Testis (tissue), 3 donors: ENCODE data around the gene FBXL17. TPM values are rescaled to one million over a fixed set of nuclear protein-coding genes. Genes with fewer than 3 reads are reported as not detected.

ENCODE experiments used
- DNase-seq: peaks from one replicate; pipeline ENCODE4 v3.0.0-alpha.2; 2019
- H3K27ac ChIP-seq, 2 donors: fragments of 200-600 bp; sonication (generic); one replicate each; pipeline ENCODE4 v1.5.1; 2019
- H3K27me3 ChIP-seq: fragments of 200-600 bp; sonication (generic); one replicate; pipeline ENCODE4 v1.5.1; 2019
- H3K36me3 ChIP-seq: fragments of 200-600 bp; sonication (generic); one replicate; pipeline ENCODE4 v1.5.1; 2017; ENCODE audit warnings: low read depth; ENCODE audit errors: missing control alignments
- H3K4me1 ChIP-seq: fragments of 200-600 bp; sonication (generic); one replicate; pipeline ENCODE4 v1.5.1; 2019
- H3K4me3 ChIP-seq, 2 donors: fragments of 200-600 bp; sonication (generic); one replicate each; pipeline ENCODE4 v1.5.1; 2017 to 2019
- H3K9me3 ChIP-seq: fragments of 200-600 bp; sonication (generic); one replicate; pipeline ENCODE4 v1.5.1; 2017
- POLR2A ChIP-seq: fragments of 450-650 bp; IDR thresholded peaks from one replicate; pipeline ENCODE4 v1.6.1; 2017; ENCODE audit warnings: antibody characterized with exemption, mild to moderate bottlenecking, moderate library complexity
- WGBS, 2 donors: methylation state at CpG; one replicate each; pipeline ENCODE4 v1.1.5; 2018; 5-methylcytosine and 5-hydroxymethylcytosine counted together
- intact Hi-C: fragments of 100-400 bp; cut with DNase I; formaldehyde crosslinking; loops from one replicate; pipeline ENCODE4 v1.15.1; 2023; ENCODE audit warnings: low total_unique reads
- polyA plus RNA-seq: library from polyadenylated mRNA; stranded (reverse); fragments of 350-450 nt; fragmentation: Illumina TruSeq; extraction: RNeasy Lipid Tissue Mini Kit (QIAGEN cat#74804); gene quantifications from one replicate; pipeline ENCODE4 v1.2.3, GENCODE V29; 2014; ENCODE audit warnings: low read depth, low replicate concordance; ENCODE audit not compliant: insufficient read depth
- total RNA-seq, 2 donors: library from RNA; depleted of rRNA; stranded (reverse); fragments of >200 nt; gene quantifications; one replicate each; pipeline ENCODE4 v1.2.3, GENCODE V29; 2016
- TF ChIP-seq, protein P1 (sequence below), 3 experiments: fragments of 450-650 bp in 2 of 3; fragments of 200-600 bp in 1 of 3; sonication (generic) in 1 of 3; IDR thresholded peaks; one replicate each; pipeline ENCODE4 v1.5.1; 2016 to 2019; ENCODE audit warnings: antibody characterized with exemption in 3 of 3, mild to moderate bottlenecking in 2 of 3, moderate library complexity in 1 of 3

The FBXL17 gene
- total and polyA plus RNA-seq, 3 donors from 2014 or later, result 20.7 to 25.1 (median 22.6) TPM

DNA sequence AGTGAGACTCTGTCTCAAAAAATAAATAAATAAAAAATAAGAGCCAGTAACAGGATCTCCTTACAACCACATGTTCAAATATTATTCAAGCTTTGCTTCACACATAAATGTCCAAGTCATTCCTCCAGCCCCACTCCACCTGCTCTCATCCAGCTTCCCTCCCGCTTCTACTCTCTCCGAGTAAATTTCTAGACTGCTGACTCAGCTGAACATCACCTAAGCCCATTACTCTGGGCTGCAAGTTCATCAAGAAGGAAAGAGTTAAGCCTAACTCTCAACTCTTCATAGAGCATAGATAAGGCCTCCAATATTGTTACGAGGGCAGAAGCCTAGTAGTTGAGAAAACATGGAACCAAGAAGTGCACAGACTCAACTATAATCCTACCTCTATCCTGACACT is 300.2 kb downstream of the FBXL17 start:
- TF ChIP-seq POLR2A, result no peak
- TF ChIP-seq, protein P1, sequence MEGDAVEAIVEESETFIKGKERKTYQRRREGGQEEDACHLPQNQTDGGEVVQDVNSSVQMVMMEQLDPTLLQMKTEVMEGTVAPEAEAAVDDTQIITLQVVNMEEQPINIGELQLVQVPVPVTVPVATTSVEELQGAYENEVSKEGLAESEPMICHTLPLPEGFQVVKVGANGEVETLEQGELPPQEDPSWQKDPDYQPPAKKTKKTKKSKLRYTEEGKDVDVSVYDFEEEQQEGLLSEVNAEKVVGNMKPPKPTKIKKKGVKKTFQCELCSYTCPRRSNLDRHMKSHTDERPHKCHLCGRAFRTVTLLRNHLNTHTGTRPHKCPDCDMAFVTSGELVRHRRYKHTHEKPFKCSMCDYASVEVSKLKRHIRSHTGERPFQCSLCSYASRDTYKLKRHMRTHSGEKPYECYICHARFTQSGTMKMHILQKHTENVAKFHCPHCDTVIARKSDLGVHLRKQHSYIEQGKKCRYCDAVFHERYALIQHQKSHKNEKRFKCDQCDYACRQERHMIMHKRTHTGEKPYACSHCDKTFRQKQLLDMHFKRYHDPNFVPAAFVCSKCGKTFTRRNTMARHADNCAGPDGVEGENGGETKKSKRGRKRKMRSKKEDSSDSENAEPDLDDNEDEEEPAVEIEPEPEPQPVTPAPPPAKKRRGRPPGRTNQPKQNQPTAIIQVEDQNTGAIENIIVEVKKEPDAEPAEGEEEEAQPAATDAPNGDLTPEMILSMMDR (IDR thresholded peaks at IDR 0.05), result no peak
- Histone ChIP-seq H3K27ac (no peak overlapping the region), H3K27me3 (no peaks in the 10 kb centered on the region), H3K9me3 (no peaks in the 10 kb centered on the region), H3K4me1 (no peaks in the 10 kb centered on the region), H3K36me3 (no peaks in the 10 kb centered on the region), H3K4me3 (no peak overlapping the region)
- DNase-seq, result no peak
- 78 to 79% methylated on average over 3 of the region's 3 CpGs for WGBS, 2 donors
- intact Hi-C loops, result no loop called here

GRCh38 chr5:108079753-108080152 is 302.1 kb downstream of the FBXL17 start:
- no peak for DNase-seq
- intact Hi-C loops, result no loop called here
- Histone ChIP-seq H3K27ac (no peak overlapping the region), H3K4me1 (no peaks in the 10 kb centered on the region), H3K4me3 (no peak overlapping the region), H3K9me3 (no peaks in the 10 kb centered on the region), H3K36me3 (no peaks in the 10 kb centered on the region), H3K27me3 (no peaks in the 10 kb centered on the region)
- no peak for TF ChIP-seq POLR2A
- TF ChIP-seq, protein P1 (IDR thresholded peaks at IDR 0.05), result no peak

DNA sequence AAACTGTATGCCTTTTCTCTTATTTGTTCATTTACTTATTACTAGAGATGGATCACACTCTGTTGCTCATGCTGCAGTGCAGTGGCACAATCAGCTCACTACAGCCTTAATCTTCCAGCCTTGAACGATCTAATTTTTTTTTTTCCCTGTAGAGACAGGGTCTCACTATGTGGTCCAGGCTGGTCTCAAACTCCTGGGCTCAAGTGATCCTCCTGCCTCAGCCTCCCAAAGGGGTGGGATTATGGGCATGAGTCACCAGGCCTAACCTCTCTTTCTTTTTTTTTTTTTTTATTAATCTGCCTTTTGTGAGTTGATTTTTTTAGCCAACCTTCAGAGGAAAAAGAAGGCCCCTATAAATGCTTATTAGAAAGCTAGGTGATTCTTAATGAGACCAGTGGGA is 303.0 kb downstream of the FBXL17 start:
- intact Hi-C loops, result no loop called here
- WGBS, 2 donors, result 88 to 100% methylated on average over 1 of the region's 1 CpG
- H3K4me3 ChIP-seq, result no peak overlapping the region
- no peaks in the 10 kb centered on the region for H3K4me1 ChIP-seq
- H3K36me3 ChIP-seq, result no peaks in the 10 kb centered on the region
- TF ChIP-seq POLR2A, result no peak
- TF ChIP-seq, protein P1 (IDR thresholded peaks at IDR 0.05), result no peak
- no peaks in the 10 kb centered on the region for H3K9me3 ChIP-seq
- H3K27me3 ChIP-seq, result no peaks in the 10 kb centered on the region
- H3K27ac ChIP-seq, result no peak overlapping the region
- no peak for DNase-seq

GRCh38 chr5:108078345-108078744 is 303.6 kb downstream of the FBXL17 start:
- H3K4me3 ChIP-seq, result no peak overlapping the region
- H3K9me3 ChIP-seq, result no peaks in the 10 kb centered on the region
- WGBS, 2 donors, result 93 to 94% methylated on average over 3 of the region's 3 CpGs

GRCh38 chr5:108074626-108075025 is 307.3 kb downstream of the FBXL17 start:
- no peaks in the 10 kb centered on the region for H3K27me3 ChIP-seq
- WGBS, 2 donors, result 96 to 97% methylated on average over 2 of the region's 2 CpGs
- no peaks in the 10 kb centered on the region for H3K9me3 ChIP-seq
- DNase-seq, result no peak
- no peaks in the 10 kb centered on the region for H3K4me1 ChIP-seq
- no peak overlapping the region for H3K27ac ChIP-seq
- H3K36me3 ChIP-seq, result no peaks in the 10 kb centered on the region
- intact Hi-C loops, result no loop called here
- H3K4me3 ChIP-seq, result no peak overlapping the region
- TF ChIP-seq POLR2A, result no peak
- TF ChIP-seq, protein P1 (IDR thresholded peaks at IDR 0.05), result no peak

More at GRCh38 chr5:108078345-108078744, 303.6 kb downstream of the FBXL17 start:
- H3K27me3 ChIP-seq, result no peaks in the 10 kb centered on the region
- H3K4me1 ChIP-seq, result no peaks in the 10 kb centered on the region
- no peak for TF ChIP-seq POLR2A
- TF ChIP-seq, protein P1 (IDR thresholded peaks at IDR 0.05), result no peak
- no peak for DNase-seq
- H3K36me3 ChIP-seq, result no peaks in the 10 kb centered on the region
- intact Hi-C loops, result no loop called here
- no peak overlapping the region for H3K27ac ChIP-seq
